ENCODE results near the gene ASXL2.

GRCh38 chr2:25895610-25896009 lies 17.3 kb upstream of the ASXL2 start:
- no peak for TF ChIP-seq CTCF (IDR thresholded peaks at IDR 0.05; ENCODE audit: insufficient read depth, low read depth, low read length)
- TF ChIP-seq EZH2 (IDR thresholded peaks at IDR 0.05; ENCODE audit: insufficient read depth, low read length) = no peak

All from astrocyte (in vitro differentiated cells and primary cell).